Keratinocyte (primary cell): Measurements from ENCODE around the gene RBP5. TPM values are rescaled to one million over a fixed set of nuclear protein-coding genes. Genes with fewer than 3 reads are reported as not detected.

ENCODE experiments used
- DNase-seq: peaks from one replicate; pipeline ENCODE4 v3.0.0-alpha.2; 2011; ENCODE audit warnings: low read depth, missing footprints, low spot score
- FAIRE-seq: peaks from 2 replicates; lab custom pipeline; 2011; peaks lifted over from hg19 to GRCh38; lab: Jason Lieb, UNC
- H2AFZ ChIP-seq: 2 replicates; pipeline ENCODE4 v1.6.0; 2012; ENCODE audit warnings: low read length, control low read depth, inconsistent platforms; ENCODE audit not compliant: control insufficient read depth
- H3K27ac ChIP-seq: 2 replicates; pipeline ENCODE4 v1.5.1; 2011; ENCODE audit warnings: low read length; ENCODE audit not compliant: control insufficient read depth, insufficient read depth
- H3K27me3 ChIP-seq: 3 replicates; pipeline ENCODE4 v1.6.0; 2011; ENCODE audit warnings: low read length; ENCODE audit not compliant: control insufficient read depth, insufficient read depth; ENCODE audit errors: extremely low read depth
- H3K36me3 ChIP-seq, 2 experiments: 2 replicates in 1 of 2; 3 replicates in 1 of 2; pipeline ENCODE4 v1.5.1; 2011; ENCODE audit warnings: low read length in 2 of 2, mild to moderate bottlenecking in 1 of 2; ENCODE audit not compliant: control insufficient read depth in 2 of 2, insufficient read depth in 2 of 2; ENCODE audit errors: extremely low read depth in 1 of 2
- H3K4me1 ChIP-seq: 3 replicates; pipeline ENCODE4 v1.5.1; 2011; ENCODE audit warnings: low read length; ENCODE audit not compliant: control insufficient read depth, insufficient read depth; ENCODE audit errors: extremely low read depth
- H3K4me2 ChIP-seq: 3 replicates; pipeline ENCODE4 v1.6.0; 2011; ENCODE audit warnings: low read depth, low read length; ENCODE audit not compliant: control insufficient read depth, insufficient read depth; ENCODE audit errors: extremely low read depth
- H3K4me3 ChIP-seq, 3 experiments: fragments of 200-600 bp in 1 of 3; sonication (generic) in 1 of 3; 2 replicates in 2 of 3; 3 replicates in 1 of 3; pipeline ENCODE4 v1.5.1; 2011 to 2016; ENCODE audit warnings: low read length in 3 of 3, mild to moderate bottlenecking in 3 of 3, control low read depth in 2 of 3, inconsistent platforms in 1 of 3, low read depth in 1 of 3, mixed read lengths in 1 of 3, mixed run types in 1 of 3, moderate library complexity in 1 of 3; ENCODE audit not compliant: control insufficient read depth in 2 of 3, insufficient read depth in 2 of 3; ENCODE audit errors: extremely low read depth in 1 of 3
- H3K79me2 ChIP-seq: 2 replicates; pipeline ENCODE4 v1.6.0; 2012; ENCODE audit warnings: low read length; ENCODE audit not compliant: control insufficient read depth, insufficient read depth
- H3K9ac ChIP-seq: 3 replicates; pipeline ENCODE4 v1.6.0; 2011; ENCODE audit warnings: low read length; ENCODE audit not compliant: control insufficient read depth, insufficient read depth; ENCODE audit errors: extremely low read depth
- H3K9me1 ChIP-seq: 3 replicates; pipeline ENCODE4 v1.6.0; 2011; ENCODE audit warnings: low read length; ENCODE audit not compliant: control insufficient read depth, insufficient read depth; ENCODE audit errors: extremely low read depth
- H3K9me3 ChIP-seq: 2 replicates; pipeline ENCODE4 v1.5.1; 2012; ENCODE audit warnings: low read depth, low read length; ENCODE audit not compliant: control insufficient read depth
- H4K20me1 ChIP-seq: 3 replicates; pipeline ENCODE4 v1.6.0; 2011; ENCODE audit warnings: low read length; ENCODE audit not compliant: control insufficient read depth, insufficient read depth; ENCODE audit errors: extremely low read depth
- CTCF ChIP-seq, 3 experiments: IDR thresholded peaks in 1 of 3; conservative IDR thresholded peaks in 1 of 3; optimal IDR thresholded peaks in 1 of 3; 2 replicates in 2 of 3; 3 replicates in 1 of 3; pipeline versions ENCODE3 to v1.5.1; 2011; ENCODE audit warnings: low read length in 3 of 3, mild to moderate bottlenecking in 3 of 3, moderate library complexity in 2 of 3, control low read depth in 1 of 3, inconsistent platforms in 1 of 3; ENCODE audit not compliant: insufficient read depth in 2 of 3; ENCODE audit errors: extremely low read depth in 1 of 3
- EZH2 ChIP-seq: IDR thresholded peaks from one replicate; pipeline ENCODE4 v1.6.1; 2012; ENCODE audit warnings: inconsistent platforms, mild to moderate bottlenecking, low read length, moderate library complexity
- dilution Hi-C: fragments of 300-500 bp; cut with MboI; formaldehyde crosslinking; loops from one replicate; pipeline ENCODE4 v1.7.0; 2020; ENCODE audit warnings: low sequenced_read_pairs; ENCODE audit not compliant: extremely low pct_ligation_motif_present
- polyA plus RNA-seq, 5 experiments: library from polyadenylated mRNA; depleted of rRNA in 3 of 5; stranded (reverse) in 3 of 5; stranded (forward) in 1 of 5; unstranded in 1 of 5; fragments of >200 nt; gene quantifications; 1 replicate in 1 of 5; 2 replicates in 3 of 5; 3 replicates in 1 of 5; pipeline versions ENCODE4 v1.2.1 to v1.2.3, GENCODE V29; 2011 to 2012; ENCODE audit warnings: missing spikeins in 2 of 5, low read depth in 1 of 5, low replicate concordance in 1 of 5

The RBP5 gene
- polyA plus RNA-seq, 1 donor (not counting 4 experiments of a cell fraction or from before 2014, with no cell fraction given), result not detected

- no peaks in the 10 kb centered on the region for H3K9me3 ChIP-seq
- H3K36me3 ChIP-seq, result peaks cover 4 to 24% of the 10 kb centered on the region in 2 experiments
- no peaks in the 10 kb centered on the region for H3K9me1 ChIP-seq
- no peaks in the 10 kb centered on the region for H4K20me1 ChIP-seq
- DNase-seq (no peak), FAIRE-seq (no peak)
- dilution Hi-C loops, result no loop called here
- no peak for TF ChIP-seq EZH2
- no peak for TF ChIP-seq CTCF (optimal IDR thresholded peaks at IDR 0.05 in 1 of 3, IDR thresholded peaks at IDR 0.05 in 1 of 3, conservative IDR thresholded peaks at IDR 0.05 in 1 of 3; ENCODE audit: extremely low read depth in 1 of 3, insufficient read depth in 2 of 3, low read length in 3 of 3)
- H3K27ac ChIP-seq, result no peak overlapping the region
- no peak overlapping the region for H2AFZ ChIP-seq
- H3K4me3 ChIP-seq, result no peak overlapping the region
- H3K9ac ChIP-seq, result no peak overlapping the region
- no peaks in the 10 kb centered on the region for H3K4me1 ChIP-seq
- H3K4me2 ChIP-seq, result no peak overlapping the region
- H3K27me3 ChIP-seq, result no peaks in the 10 kb centered on the region
- H3K79me2 ChIP-seq, result no peaks in the 10 kb centered on the region
Measured at GRCh38 chr12:7143564-7143963, 14.9 kb upstream of the RBP5 start.

DNA sequence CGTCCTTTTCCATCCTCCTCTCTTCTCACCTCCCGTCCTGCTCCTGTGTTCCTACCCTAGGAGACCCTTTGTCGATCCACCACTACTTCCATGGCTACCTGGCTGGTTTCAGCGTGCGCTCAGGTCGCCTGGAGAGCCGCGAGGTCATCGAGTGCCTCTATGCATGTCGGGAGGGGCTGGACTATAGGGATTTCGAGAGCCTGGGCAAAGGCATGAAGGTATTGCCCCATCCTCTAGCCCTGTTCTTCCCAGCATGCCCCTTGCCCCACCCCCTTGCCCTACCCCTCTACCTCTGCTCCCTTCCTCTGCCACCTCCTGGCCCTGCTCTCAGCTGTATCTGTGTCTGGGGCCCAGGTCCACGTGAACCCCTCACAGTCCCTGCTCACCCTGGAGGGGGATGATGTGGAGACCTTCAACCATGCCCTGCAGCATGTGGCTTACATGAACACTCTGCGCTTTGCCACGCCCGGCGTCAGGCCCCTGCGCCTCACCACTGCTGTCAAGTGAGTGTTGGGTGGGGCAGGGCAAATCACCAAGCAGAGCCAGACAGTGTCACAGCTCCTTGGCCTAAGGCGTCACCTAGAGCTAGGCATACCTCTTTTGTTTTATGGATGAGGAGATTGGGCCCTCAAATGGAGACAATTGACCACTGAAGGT is 14.2 kb upstream of the RBP5 start:
- no peak overlapping the region for H3K9ac ChIP-seq
- FAIRE-seq, result no peak
- no peak overlapping the region for H2AFZ ChIP-seq
- dilution Hi-C loops, result no loop called here
- H3K9me1 ChIP-seq, result no peaks in the 10 kb centered on the region
- H3K9me3 ChIP-seq, result no peaks in the 10 kb centered on the region
- no peak overlapping the region for H3K27ac ChIP-seq
- no peaks in the 10 kb centered on the region for H3K79me2 ChIP-seq
- no peak for DNase-seq
- no peaks in the 10 kb centered on the region for H3K4me1 ChIP-seq
- peaks cover 3 to 23% of the 10 kb centered on the region in 2 experiments for H3K36me3 ChIP-seq
- H3K27me3 ChIP-seq, result no peaks in the 10 kb centered on the region
- no peak for TF ChIP-seq EZH2
- no peak for TF ChIP-seq CTCF (optimal IDR thresholded peaks at IDR 0.05 in 1 of 3, IDR thresholded peaks at IDR 0.05 in 1 of 3, conservative IDR thresholded peaks at IDR 0.05 in 1 of 3; ENCODE audit: extremely low read depth in 1 of 3, insufficient read depth in 2 of 3, low read length in 3 of 3)
- no peak overlapping the region for H3K4me2 ChIP-seq
- no peak overlapping the region for H3K4me3 ChIP-seq
- no peaks in the 10 kb centered on the region for H4K20me1 ChIP-seq
